Fibroblast of peridontal ligament (primary cell): Measurements from ENCODE around the gene TCERG1L.
"Not testable (repeated sequence)": the region's sequence is repeated elsewhere in the genome, so short reads cannot be mapped to it uniquely, and the experiment has no call there.

ENCODE experiments used
- DNase-seq: peaks from one replicate; pipeline ENCODE4 v3.0.0-alpha.2; 2010; ENCODE audit errors: extremely low read depth

TCERG1L gene

GRCh38 chr10:131311661-131312477 is at the start of gene TCERG1L:
Gene TCERG1L (minus strand): TSS chr10:131311721. CDS start chr10:131311635, 86 bp downstream.
- no peak for DNase-seq

- DNase-seq, result no peak
Measured at GRCh38 chr10:131358741-131359442, 47.4 kb upstream of the TCERG1L start.

GRCh38 chr10:131356442-131356841 is 44.9 kb upstream of the TCERG1L start:
- no peak for DNase-seq

GRCh38 chr10:131355881-131356280 is 44.4 kb upstream of the TCERG1L start:
- DNase-seq, result no peak

GRCh38 chr10:131355056-131355455 is 43.5 kb upstream of the TCERG1L start:
- no peak for DNase-seq

GRCh38 chr10:131354380-131354779 is 42.9 kb upstream of the TCERG1L start:
- DNase-seq, result no peak

- no peak for DNase-seq
Measured at GRCh38 chr10:131352765-131353290, 41.3 kb upstream of the TCERG1L start.

GRCh38 chr10:131350660-131351059 is 39.1 kb upstream of the TCERG1L start:
- no peak for DNase-seq

- no peak for DNase-seq
Measured at GRCh38 chr10:131350245-131350644, 38.7 kb upstream of the TCERG1L start.

- no peak for DNase-seq
Measured at GRCh38 chr10:131346456-131346855, 34.9 kb upstream of the TCERG1L start.

GRCh38 chr10:131345691-131346090 is 34.2 kb upstream of the TCERG1L start:
- DNase-seq, result no peak

GRCh38 chr10:131344747-131345146 is 33.2 kb upstream of the TCERG1L start:
- DNase-seq, result no peak

GRCh38 chr10:131337741-131338140 is 26.2 kb upstream of the TCERG1L start:
- no peak for DNase-seq

GRCh38 chr10:131332821-131333220 is 21.3 kb upstream of the TCERG1L start:
- DNase-seq, result no peak

GRCh38 chr10:131323880-131324279 is 12.4 kb upstream of the TCERG1L start:
- no peak for DNase-seq

- DNase-seq, result no peak
Measured at GRCh38 chr10:131323025-131323424, 11.5 kb upstream of the TCERG1L start.

- DNase-seq, result not testable (repeated sequence)
Measured at GRCh38 chr10:131322575-131322974, 11.1 kb upstream of the TCERG1L start.

GRCh38 chr10:131320860-131321604 is 9.5 kb upstream of the TCERG1L start:
- DNase-seq, result no peak

GRCh38 chr10:131318814-131319213 is 7.3 kb upstream of the TCERG1L start:
- DNase-seq, result no peak

- DNase-seq, result no peak
Measured at GRCh38 chr10:131318291-131318690, 6.8 kb upstream of the TCERG1L start.

- DNase-seq, result no peak
Measured at GRCh38 chr10:131316321-131317075, 5.0 kb upstream of the TCERG1L start.
